Iris pigment epithelial cell (primary cell): ENCODE measurements around the gene TGM4.
"Not testable (repeated sequence)": the region's sequence is repeated elsewhere in the genome, so short reads cannot be mapped to it uniquely, and the experiment has no call there.

Experiments used
- DNase-seq: peaks from one replicate; pipeline ENCODE4 v3.0.0-alpha.2; 2011; ENCODE audit warnings: low read depth

The TGM4 gene

DNA sequence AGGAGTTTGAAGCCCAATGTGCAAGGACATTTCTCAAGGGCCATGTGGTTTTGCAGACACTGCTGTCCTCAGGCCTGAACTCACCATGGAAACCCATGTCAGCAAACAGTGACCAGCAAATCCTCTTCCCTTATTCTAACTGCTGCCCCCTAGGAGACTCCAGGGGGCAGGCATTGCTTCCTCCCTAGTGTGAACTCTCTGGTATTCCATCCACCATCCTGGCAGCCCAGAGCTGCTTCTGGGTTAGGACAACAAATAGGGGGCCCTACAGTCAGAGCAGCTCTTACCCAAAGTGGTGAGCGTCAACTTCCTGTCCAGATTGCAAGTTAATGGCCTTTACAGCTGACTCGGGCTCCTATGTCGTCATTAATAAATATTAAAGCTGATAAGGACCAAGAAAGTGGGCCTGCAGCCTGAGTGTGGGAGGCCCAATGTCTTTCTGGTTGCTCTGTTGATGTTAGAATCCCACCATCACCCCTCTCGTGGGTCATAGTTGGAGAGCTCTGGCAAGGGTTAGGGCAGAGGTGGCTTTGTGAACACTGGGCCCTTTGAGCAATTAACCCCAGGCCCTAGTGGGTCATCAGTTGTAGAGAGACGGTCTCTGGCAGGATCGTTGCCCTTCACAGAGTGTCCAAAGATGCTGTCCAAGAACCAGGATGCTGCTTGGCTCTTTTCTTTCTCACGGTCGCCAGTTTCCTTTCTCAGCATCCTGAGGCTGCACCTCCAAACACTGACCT, 41.5 kb downstream of the TGM4 start:
- peak; percentile 23 for DNase-seq

DNA sequence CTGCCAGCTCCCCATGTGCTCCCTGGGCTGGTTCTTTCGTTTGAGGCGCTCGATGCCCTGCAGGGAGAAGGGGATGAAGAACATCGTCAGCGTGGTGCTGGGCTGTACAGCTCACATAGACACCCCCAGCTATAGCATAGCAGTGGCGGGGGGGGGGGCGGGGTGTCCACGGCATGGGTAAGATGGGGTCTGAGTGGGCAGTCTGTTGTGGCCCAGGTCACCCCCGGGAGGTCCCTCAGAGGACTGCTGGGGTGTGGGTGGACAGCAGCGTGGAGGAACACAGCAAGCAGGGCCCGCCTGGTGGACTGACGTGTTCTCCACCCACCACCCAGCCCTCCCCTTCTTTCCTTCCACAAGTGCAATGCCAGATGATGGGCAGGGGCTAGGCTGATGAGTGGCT, 43.7 kb downstream of the TGM4 start:
- DNase-seq = no peak

DNA sequence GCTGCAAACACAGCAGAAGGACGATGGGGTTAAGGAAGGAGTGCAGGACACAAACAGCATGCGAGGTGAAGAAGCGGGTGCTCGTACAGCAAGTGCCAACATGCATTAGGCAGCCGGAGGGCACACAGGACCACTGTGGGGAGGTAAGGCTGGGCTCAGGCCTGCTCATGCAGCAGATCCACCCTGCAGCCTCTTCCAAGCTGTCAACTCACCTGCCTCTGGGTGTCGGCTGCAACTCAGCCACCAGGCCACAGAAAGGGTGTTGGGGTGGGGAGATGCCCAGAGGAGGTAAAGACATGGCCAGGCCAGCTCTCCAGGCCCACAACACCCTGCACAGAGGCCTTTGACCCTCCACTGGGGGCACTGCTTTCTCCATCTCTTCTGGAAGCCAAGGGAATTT, 44.2 kb downstream of the TGM4 start:
- DNase-seq = no peak

DNA sequence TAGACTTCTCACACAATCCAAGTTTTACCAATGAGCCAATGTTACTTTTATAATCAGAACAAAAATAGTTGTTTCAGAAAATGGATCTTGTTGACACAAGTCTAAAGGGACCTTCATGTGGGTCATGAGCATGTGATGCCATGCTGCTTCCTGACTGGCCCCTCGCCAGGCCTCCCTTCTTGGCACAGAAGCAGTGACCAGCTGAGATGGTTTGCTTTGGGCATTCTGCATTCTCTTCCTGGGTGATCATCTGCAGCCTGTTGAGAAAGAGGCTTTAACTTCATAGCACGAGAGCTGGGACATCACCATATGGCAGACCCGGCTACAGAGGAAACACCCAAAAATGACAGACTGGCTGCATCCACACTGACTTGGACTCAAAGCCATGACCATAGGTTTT, 45.7 kb downstream of the TGM4 start:
- DNase-seq = no peak

DNA sequence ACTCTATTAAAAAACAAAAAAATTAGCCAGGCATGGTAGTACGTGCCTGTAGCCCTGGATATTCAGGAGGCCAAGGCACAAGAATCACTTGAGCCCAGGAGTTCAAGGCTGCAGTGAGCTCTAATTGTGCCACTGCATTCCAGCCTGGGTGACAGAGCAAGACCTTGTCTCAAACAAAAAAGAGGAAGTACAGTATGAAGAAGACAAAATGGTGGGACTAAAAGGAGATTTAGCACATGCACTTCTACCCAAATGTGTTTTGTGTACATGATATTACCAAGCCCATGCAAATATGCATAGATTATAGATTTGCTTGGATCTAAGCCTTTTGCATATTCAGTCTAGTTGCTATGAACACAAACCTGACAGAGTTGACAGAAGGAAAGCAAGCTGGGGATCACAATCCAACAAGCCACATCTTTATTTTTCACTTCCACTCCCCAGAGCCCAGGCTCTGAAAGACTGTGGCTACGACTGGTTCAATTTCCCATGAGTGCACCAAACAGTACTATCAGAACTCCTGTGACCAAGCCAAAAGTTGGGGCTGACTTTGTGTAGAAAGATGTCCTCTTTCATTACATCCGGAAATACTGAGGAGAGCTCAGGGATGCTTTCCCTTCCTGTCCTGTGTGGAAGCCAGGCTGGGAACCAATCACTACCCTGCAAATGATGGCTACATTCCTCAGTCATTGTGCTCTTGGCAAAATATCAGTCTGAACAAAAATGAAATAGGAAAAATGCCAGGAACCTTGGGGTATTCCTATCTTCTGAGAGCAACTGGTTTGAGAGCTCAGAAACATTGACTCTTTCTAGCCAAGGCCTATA, 49.4 kb downstream of the TGM4 start:
- DNase-seq = peak; percentile 54

DNA sequence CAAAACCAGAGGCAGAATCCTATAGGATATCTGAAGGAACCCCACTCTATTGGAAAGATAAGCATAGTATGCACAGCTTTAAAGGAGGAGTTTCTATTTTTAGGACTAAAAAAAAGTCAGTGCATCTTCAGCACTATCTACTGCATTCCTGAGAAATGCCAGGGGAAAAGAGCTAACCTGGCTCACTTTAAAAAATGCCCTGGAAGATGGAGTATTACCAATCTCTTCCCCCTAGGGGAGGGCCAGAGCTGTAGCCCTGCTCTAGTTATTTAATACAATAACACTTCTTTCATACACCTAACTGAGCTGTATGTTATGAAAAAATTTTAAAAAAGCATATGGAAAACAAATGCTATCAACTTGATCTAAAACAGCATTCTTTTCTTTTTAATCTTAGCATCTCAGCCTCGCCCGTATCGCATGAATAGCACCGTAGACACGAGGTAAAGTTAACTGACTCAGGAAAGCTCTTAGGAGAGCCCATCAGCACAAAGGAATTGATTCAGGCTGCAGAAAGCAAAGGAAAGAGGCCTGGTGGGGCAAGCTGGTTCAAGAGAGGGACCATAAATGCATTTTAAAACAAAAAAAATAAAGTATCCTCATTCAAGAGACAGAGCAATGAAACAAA, 50.2 kb downstream of the TGM4 start:
- DNase-seq = no peak

DNA sequence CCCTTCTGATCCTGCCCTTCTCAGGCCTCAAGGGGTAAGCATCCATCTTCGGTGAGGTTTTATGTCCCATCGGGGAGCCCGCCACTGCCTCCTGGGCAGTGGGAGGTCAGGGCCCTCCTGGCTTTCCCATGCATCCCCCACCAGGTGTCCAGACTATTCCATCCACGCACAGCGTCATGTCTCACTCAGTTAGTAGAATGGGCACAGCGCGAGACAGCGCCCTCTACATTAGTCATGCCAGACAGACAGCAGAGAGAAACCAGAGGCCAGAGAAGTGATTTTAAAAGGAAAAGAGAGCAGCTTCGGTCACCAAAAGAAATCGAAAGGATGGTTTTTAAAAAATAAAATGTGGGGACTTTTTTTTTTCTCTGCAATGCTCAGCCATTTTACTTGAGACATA, 51.8 kb downstream of the TGM4 start:
- DNase-seq = no peak

DNA sequence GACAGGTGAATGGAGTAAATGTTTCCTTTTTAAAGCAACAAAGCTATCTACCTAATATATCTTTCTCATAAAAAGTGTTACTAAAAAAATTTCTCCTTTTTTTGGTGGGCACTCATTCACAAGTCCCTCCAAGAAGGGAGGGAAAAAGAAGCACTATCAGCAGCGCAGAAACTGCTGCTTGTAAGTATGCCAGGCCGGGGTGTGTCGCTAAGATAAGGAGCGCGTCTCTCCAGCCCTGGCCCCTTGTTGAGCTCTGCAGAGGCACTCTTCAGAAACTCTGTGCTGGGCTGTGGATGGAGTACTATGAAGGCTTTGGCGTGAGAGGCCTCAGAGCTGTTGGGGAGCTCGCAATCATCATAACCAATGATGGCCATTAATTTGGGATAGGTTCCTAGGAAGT, 52.5 kb downstream of the TGM4 start:
- DNase-seq = no peak

DNA sequence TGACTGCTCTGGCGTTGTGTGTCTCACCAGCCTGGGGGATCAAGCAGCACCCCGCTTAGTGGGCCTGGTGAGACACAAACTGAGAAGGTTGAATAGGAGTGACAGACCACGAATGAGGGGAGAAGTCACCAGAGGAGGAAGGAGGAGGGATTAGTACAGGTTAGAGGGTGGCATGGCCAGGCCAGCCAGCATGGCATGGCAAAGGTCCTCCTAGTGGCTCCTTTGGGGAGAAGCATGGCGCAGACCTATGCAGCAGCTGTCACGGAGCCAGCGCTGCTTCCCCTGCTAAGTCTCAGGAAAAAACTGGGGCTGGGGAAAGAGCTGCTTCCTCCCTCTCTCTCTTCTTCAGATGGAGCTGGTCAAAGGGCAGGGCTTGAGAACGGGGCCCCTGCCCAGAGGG, 53.0 kb downstream of the TGM4 start:
- DNase-seq = no peak

DNA sequence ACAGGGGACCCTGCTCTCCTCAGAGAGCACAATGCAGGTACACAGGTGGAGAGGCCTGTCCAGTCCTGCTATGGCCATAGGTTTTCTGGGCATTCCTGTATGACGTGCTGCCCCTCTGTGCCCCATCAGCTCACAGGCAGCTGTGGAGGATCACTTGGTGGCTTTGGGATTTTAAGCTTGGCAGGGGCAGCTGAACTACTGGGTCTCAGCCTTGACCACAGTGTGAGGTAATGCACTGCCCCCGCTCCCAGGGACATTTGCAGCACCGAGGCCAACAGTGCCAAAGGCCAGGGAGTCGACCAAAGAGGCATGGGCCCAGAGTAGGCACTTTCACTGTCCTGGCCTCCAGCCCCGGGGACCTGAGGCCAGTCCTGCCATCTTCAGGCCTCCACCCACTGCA, 55.4 kb downstream of the TGM4 start:
- DNase-seq = no peak

DNA sequence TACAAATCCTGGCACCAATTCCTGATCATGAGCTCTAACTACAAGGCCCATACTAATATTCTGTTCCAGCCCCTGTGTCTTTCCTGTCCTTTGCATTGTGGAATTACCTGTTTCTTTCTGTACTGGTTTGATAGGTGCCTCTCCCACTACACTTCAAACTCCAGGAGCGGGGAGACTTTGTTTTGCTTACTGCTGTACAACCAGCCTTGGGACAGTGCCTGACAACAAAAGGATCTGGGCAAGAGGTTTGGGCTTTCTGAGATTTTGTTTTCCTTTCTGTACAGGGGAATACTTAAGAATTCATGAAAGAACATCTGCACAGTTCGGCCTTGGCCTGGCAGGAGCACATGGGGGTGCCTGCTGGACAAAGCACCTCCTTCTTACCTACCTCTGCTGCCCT, 56.5 kb downstream of the TGM4 start:
- DNase-seq = no peak

DNA sequence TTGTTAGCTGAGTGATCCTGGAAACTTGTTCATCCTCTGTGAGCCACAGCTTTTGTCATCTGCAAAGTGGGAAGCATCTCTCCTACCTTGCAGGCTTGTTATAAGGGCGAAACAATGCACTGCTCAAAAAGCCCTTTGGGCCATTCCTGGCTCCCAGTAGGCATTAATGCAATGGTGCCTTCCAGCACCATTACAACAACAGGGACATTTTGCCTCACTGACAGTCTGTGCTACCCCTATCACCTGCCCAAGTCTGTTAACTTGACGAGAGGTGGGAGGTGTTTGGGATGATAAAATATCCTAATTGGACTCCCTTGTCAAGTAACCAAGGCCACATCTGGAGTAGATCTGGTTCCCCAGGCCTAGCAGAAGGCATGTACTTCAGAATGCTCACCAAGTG, 57.4 kb downstream of the TGM4 start:
- no peak for DNase-seq

DNA sequence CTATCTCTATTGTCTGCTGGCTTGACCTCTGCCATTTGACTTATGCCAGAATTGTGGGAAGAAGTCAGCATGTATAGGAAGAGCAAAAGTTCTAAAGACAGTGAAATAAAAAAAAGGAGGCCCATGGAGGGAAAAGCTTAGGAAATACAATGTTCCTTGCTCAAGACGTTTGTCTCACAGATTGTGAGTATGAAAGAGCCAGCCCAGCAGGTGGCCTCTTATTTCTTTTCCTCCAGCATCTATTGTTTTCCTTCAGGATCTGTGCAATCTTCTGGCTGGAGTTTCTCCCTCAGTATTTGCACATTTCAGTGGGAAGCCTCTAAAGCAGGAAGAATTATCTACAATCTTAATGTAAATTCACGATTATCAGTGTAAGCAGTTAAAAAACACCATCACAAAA, 57.9 kb downstream of the TGM4 start:
- no peak for DNase-seq

DNA sequence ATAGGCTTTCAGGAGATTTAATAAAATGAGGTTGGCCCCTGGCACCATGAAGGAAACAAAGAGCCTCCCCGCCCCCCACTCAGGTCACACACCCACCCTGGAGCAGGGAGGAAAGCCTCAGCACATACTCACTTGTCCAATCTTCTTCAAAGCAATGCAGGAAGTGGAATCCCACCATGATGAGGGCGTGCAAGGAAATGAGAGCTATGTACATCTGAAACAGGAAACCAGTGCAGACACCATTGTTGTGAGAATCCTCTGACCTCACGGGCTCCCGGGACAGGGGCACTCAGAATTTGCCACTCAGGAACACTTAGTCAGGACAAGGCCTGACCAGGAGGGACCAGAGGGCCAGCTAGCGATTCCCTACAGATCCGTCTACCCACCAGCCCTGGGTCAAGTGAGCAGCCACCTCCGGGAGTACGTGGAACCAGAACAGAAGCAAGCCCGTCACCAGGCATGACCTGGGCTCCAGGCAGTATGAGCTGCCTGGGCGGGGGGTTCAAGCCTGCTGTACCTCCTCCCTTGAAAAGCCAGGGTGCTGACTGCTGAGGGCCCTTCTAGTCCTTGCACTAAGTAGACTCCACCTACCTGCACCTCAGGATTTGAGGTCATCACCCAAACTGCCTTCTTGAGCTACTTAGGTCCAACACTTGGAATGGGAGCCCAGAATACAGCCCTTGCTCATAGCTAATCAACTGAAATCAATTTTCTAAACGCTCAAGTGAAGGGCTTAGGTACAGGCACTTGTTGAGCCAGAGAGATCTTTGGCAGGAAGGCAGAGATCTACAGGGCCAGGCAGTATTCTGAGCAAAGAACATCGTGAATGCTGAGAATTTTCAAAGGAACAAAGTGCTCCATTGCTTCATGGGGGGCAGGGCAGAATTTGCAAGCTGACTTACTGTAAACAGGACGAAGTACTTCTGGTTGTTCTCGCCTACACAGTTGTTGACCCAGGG, 58.9 kb downstream of the TGM4 start:
- no peak for DNase-seq

DNA sequence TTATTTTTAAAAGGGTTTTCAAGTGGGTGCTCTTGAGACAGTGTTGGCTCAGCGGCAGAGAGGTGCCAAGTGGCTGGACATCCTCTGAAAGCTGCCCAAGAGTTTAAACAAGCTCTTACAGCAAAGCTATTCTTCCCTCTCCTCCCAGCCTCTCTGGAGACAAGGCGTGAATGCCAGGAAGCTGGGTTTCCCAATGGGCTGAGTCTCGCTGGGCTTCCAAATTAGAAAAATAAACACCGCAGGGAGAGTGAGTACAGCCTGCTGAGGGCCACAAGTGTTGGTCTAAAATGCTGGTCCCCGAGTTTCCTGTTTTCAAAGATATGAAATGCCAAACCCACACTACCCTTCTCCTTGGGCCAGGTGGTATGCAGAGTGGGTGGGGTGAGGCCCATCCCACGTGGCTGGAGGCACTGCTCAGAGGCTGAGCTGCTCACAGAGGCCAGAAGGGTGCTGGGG, 65.2 kb downstream of the TGM4 start:
- DNase-seq = peak; percentile 54

DNA sequence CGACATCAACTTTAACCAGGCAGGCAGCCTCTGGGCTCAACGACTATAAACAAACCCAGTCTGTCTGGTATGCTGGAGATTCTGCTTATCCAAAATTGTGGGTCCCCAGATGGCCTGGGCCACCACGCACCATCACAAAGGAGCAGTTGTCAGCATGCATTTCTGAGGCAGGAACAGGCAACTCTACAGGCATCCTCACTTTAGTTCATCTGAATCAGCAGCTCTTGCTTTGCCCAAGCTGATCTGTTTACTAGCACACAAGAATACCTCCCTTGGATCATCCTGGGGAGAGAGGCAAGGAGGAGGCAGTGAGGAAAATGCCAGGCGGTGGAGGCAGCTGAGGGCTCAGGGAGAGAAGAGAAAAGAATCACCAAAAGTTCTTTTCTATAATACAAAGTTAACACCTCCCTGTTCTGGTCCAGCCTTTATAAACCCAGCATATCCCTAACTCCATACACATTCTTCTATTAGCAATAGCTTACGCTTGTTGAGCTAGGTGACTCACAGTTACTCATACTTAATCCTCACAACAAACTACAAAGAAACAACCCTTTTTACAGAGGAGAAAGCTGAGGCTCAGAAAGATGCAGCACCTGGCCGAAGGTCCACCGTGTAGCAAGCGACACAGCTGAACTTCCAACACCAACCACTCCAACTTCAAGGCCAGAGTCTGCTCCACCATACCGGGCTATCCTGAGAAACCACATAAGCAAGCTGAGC, 68.0 kb downstream of the TGM4 start:
- DNase-seq = peak; percentile 74

DNA sequence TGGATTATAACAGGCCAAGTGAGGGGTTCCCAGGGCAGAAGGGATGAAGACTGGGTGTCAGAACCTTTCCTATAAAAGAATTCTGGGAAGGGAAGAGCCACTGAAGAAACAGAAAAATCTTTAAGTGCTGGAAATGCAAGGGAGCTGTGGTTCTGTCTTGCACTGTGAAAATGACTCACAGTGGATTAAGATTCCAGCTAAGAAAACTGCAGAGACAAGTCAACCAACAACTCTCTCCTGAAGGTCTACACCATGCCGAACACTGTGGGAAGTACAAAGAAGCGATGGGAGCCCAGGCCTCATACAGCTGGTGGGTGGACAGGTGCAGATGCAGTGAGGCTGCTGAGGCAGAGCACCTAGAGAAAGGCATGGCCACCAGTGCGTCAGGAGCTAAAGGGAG, 73.8 kb downstream of the TGM4 start:
- DNase-seq = peak; percentile 65

DNA sequence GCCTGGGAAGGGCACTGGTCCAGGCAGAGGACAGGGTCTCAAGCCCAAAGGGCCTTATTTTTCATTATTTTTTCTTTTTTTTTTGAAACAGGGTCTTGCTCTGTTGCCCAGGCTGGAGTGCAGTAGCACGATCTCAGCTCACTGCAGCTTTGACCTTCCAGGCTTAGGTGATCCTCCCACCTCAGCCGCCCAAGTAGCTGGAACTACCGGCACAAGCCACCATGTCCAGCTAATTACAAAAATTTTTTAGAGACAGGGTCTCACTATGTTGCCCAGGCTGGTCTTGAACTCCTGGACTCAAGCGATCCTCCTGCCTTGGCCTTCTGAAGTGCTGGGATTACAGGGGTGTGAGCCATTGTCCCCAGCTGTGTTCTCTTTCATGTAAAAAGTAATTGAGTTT, 75.4 kb downstream of the TGM4 start:
- DNase-seq = not testable (repeated sequence)

DNA sequence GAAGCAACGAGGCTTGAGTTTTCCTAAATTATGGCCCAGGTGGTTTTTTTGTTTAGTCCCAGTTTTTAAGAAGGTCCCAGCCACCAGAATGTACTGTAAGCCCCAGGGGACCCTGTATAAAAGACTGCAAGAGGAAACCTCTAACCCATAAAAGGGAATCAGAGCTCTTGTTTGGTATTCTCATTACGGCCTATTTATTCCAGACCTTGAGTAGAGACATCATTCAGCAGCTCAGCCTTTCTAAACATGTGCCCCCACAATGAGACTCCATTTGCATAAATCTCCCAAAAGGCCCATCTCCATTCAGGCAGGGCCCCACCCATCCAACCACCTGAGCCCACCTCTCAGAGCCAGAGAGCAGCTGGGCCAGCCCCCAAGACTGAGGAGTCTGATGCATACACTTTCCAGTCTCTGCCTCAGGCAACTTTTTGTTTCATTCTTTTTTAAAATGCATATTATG, 75.9 kb downstream of the TGM4 start:
- DNase-seq = no peak

DNA sequence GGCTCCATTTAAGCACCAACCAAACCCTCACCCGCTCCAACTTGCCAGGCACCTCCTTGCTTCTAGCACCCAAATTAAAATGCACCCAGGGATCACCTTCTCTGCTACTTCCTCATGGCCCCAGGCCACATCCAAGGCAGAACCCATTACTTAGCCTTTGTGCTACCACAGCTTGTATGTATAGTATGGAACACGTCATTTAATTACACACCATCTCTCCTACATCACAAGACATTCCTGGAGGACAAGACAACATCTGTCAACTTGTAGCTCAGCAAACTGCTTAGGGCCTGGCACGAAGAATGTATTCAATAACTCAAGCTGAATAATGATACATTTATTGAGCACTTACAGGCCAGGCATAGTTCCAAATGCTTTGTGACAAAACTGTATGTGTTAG, 78.3 kb downstream of the TGM4 start:
- DNase-seq = no peak

DNA sequence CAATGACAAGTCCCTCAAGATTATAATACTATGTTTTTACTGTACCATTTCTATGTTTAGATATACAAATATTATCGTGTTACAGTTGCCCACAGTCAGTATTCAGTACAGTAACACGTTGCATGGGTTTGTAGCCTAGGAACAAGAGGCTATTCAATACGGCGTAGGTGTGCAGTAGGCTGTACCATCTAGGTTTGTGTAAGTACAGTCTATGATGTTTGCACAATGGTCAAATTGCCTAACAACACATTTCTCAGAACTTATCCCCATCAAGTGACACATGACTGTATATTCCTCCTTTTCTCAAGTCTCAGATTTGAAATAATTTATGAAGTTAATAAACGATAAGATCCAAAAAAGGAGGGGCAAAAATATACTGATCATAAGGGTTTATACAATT, 79.9 kb downstream of the TGM4 start:
- no peak for DNase-seq
